Mucosa of rectum (tissue), 2 donors: ENCODE data around the gene PCK2.
A peak's percentile ranks its signal among the peaks of the same experiment; 100 is the strongest.
"Not testable (repeated sequence)": the region's sequence is repeated elsewhere in the genome, so short reads cannot be mapped to it uniquely, and the experiment has no call there.

Experiments
- H3K27ac ChIP-seq, 2 donors: one replicate each; pipeline ENCODE4 v1.7.0; 2013; ENCODE audit warnings: inconsistent platforms in 2 of 2, low read depth in 2 of 2, low read length in 2 of 2
- H3K27me3 ChIP-seq, 2 donors: one replicate each; pipeline ENCODE4 v1.7.0; 2013; ENCODE audit warnings: low read length in 2 of 2; ENCODE audit not compliant: control insufficient read depth in 2 of 2, insufficient read depth in 2 of 2
- H3K36me3 ChIP-seq, 2 donors: one replicate each; pipeline ENCODE4 v1.7.0; 2013; ENCODE audit warnings: low read length in 2 of 2; ENCODE audit not compliant: control insufficient read depth in 2 of 2, insufficient read depth in 2 of 2
- H3K4me1 ChIP-seq, 2 donors: one replicate each; pipeline ENCODE4 v1.7.0; 2013; ENCODE audit warnings: low read length in 2 of 2, mild to moderate bottlenecking in 1 of 2; ENCODE audit not compliant: control insufficient read depth in 2 of 2, insufficient read depth in 2 of 2
- H3K4me3 ChIP-seq, 2 donors: one replicate each; pipeline ENCODE4 v1.7.0; 2013; ENCODE audit warnings: low read length in 2 of 2
- H3K9ac ChIP-seq, 2 donors: one replicate each; pipeline ENCODE4 v1.7.0; 2013; ENCODE audit warnings: low read length in 2 of 2, low read depth in 1 of 2, mild to moderate bottlenecking in 1 of 2
- H3K9me3 ChIP-seq, 2 donors: one replicate each; pipeline ENCODE4 v1.7.0; 2013; ENCODE audit warnings: low read length in 2 of 2; ENCODE audit not compliant: control insufficient read depth in 2 of 2
- donor health status: healthy.
- donor health status: Normal muscosa, but diverticular disease.

The PCK2 gene

DNA sequence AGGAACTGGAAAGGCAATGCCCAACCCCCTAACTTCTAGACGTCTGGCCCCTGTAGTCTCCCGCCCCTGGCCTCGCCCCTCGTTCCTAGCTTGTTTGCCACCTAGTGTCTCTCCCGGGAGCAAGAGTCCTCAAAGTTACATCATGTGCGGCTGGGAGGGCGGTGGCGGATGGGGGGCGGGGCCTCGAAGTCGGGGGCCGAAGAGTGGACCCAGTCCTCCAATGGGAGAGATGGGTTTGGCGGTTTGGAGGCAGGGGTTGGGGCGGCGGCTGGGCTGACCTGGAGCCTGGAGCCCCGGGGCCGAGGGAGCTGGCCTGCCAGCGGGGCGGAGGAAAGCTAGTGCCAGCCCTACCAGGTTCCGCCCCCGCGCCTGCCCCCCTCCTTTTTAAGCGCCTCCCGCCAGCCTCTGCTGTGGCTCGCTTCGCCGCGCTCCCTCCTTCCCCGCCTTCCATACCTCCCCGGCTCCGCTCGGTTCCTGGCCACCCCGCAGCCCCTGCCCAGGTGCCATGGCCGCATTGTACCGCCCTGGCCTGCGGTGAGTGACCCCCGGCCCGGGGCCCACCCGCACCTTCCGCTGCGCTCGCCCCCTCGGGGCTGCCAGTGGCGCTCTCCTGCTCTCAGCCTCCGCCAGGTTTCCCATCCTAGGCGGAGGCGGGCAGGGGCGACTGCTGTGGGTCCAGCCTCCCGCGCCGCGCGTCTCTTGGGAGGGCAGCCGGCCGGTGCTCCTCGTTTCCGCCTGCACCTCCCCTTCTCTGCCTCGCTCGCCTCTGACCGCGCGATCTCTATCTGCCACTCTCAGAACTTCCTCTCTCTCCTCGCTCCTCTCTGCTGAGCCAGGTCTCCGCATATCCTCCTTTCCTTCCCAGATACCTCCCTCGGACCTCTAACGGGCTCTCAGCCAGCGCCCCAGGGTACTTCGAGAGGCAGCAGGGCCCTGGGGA, at the start of gene PCK2:
Gene PCK2, plus strand, starts transcription at position 411 of the 940 bp plus-strand sequence. Its CDS starts 95 bp downstream, at position 506.
- H3K9ac ChIP-seq = peak within 1 kb of the TSS; percentile 93 to 98
- H3K36me3 ChIP-seq = peaks cover 13 to 15% of the 10 kb centered on the region in 2 donors
- H3K9me3 ChIP-seq = no peaks in the 10 kb centered on the region
- no peaks in the 10 kb centered on the region for H3K27me3 ChIP-seq
- H3K4me1 ChIP-seq = peaks cover 13 to 29% of the 10 kb centered on the region in 2 donors
- H3K4me3 ChIP-seq = peak within 1 kb of the TSS; percentile 85 to 92
- H3K27ac ChIP-seq = peak within 1 kb of the TSS; percentile 99

DNA sequence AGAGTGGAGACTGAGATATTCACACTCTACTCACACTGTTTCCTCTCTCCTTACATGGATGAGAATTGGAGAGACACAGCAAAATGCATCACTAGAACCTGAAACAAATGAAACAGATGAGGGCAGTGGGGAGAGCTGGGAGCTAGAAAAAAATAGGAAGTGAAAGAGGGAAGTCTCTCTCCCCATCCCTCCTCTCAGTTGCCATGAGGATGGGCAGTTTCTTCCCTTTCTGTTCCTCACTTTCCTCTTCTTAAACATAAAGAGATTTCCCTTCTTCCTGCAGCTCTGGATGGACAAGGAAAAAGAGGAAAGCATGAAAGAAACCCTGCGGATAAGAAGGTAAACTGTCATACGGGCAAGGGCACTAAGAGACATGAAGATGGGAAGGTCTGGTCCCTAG, 45.1 kb upstream of the PCK2 start:
- H3K27ac ChIP-seq, H3K36me3 ChIP-seq, H3K4me1 ChIP-seq, H3K27me3 ChIP-seq, H3K4me3 ChIP-seq, H3K9me3 ChIP-seq, H3K9ac ChIP-seq: not testable (repeated sequence)

DNA sequence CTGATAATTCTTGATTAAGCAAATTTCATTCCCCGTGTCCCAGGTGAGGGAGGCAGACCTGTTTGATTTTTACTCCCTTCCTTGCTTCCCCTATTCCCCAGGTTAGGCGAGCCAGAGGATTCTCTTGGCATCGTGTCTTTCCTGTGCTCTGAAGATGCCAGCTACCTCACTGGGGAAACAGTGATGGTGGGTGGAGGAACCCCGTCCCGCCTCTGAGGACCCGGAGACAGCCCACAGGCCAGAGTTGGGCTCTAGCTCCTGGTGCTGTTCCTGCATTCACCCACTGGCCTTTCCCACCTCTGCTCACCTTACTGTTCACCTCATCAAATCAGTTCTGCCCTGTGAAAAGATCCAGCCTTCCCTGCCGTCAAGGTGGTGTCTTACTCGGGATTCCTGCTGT, 43.4 kb upstream of the PCK2 start:
- not testable (repeated sequence) for H3K9ac ChIP-seq, H3K9me3 ChIP-seq, H3K27ac ChIP-seq, H3K4me1 ChIP-seq, H3K36me3 ChIP-seq, H3K4me3 ChIP-seq, H3K27me3 ChIP-seq

DNA sequence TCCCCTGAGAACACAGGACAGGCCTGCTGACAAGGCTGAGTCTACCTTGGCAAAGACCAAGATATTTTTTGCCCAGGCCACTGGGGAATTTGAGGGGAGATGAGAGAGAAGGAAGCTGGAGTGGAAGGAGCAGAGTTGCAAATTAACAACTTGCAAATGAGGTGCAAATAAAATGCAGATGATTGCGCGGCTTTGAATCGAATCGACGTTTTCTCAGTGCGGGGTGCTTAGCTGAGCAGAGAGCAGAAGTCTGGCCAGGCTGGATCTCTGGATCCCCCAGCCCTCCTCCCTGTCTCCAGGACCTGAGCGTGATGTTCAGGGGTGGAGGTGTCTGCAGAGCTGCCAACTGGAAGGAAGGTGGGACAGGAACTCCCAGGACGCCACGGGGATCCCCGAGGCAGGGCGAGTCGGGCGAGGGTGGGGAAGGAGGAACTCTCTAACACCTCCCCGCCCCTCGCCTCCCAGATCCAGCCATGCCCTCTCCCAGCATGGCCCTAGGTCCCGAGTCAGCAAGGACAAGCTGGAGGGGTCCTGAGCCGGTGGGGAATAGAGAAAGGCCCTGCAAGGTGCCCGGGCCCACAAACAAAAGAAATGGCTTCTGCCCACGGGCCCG, 42.8 kb upstream of the PCK2 start:
- H3K27ac ChIP-seq = peak overlapping the region; percentile 48 to 57
- peaks cover 0 to 2% of the 10 kb centered on the region in 2 donors for H3K27me3 ChIP-seq
- H3K9ac ChIP-seq = peak overlapping the region; percentile 41 to 90
- H3K4me3 ChIP-seq = peak overlapping the region; percentile 76 to 82
- H3K36me3 ChIP-seq = no peaks in the 10 kb centered on the region
- peaks cover 8 to 9% of the 10 kb centered on the region in 2 donors for H3K4me1 ChIP-seq
- H3K9me3 ChIP-seq = peaks cover 0 to 2% of the 10 kb centered on the region in 2 donors

DNA sequence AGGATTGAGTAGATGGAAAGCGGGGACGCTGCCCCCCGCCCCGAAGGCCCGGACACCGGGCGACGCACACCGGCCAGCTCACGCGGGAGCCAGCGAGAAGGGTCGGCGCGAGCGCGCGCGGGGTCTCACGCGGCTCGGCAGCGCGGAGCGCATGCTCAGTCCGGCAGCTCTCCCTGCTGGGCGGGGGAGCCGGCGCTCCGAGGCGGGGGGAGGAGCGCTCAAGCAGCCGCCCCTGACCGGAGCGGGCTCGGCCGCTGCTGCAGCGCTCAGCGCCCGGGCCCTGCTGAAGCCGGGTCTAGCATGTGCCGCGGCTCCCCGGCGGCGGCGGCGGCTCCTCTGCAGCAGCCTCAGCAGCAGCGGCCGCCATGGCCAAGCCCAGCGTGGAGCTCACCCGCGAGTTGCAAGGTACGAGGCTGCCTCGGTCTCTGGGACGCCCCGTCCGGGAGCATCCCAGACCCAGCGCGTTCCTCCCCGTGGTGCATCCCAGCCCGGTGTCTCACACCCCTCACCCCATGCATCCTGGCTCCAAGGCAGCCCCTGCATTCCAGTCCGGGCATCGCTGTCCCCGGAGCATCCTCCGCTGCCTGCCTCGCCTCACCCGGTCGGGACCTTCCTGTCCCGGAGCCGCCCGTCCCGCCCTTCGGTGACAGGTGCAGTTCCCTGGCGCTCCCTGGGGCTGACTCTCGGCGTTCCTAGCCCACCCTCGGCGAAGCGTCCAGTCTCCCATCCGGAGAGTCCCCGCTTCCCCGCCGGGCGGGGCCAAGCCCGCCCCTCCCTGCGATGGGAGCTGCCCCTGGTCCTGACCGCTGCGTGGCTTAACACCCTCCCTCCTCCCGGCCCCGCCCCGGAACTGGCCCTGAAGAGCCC, 42.1 kb upstream of the PCK2 start, which contains the start of gene CARMIL3:
Gene CARMIL3, plus strand, starts transcription at position 221 of the 867 bp plus-strand sequence. Its CDS starts 145 bp downstream, at position 366.
- Histone ChIP-seq H3K9me3 (peaks cover 0 to 2% of the 10 kb centered on the region in 2 donors), H3K4me1 (peaks cover 8 to 9% of the 10 kb centered on the region in 2 donors), H3K27me3 (peaks cover 0 to 2% of the 10 kb centered on the region in 2 donors), H3K36me3 (no peaks in the 10 kb centered on the region), H3K27ac (peak within 1 kb of the TSS; percentile 48 to 57), H3K9ac (peak within 1 kb of the TSS; percentile 41 to 90), H3K4me3 (peak within 1 kb of the TSS; percentile 76 to 82)

DNA sequence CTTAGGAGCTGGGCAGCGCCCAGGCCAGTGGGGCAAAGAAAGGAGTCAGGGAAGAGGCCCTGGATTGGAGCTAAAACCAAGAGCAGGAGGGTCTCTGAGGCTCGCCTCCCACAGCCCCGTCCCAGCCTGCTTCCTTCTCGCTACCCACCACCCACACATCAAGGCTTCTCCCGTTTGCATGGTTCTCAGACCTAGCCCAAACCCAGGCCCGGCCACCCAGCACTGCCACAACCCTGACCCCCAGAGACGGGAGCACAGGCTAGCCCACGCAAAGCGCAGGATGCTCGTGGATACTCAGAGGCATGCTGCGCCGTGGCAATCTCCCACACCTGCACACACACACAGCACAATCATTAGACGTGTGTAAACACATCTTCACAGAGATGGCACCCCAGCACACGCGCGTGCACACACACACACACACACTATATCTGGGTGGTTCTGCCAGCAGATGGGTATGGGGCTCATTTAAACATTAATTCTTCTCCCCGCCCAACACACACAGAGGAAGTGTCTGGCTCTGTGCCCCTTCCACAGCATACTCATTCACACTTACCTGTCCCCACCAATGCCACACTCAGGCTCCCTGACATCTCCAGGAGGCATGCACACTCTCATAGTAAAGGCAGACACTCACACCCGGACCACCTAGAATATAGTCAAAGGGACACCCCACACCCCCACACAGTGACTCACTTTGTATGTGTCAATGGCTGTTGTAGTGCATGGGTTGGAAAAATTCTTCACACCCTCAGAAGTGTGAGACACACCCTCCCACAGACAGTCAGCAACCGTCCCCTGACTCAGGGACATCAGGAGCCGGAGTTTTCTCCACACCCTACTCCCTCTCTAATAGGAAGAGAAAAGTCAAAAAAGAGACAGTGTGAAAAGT, 41.2 kb upstream of the PCK2 start:
- Histone ChIP-seq H3K27me3 (peaks cover 0 to 2% of the 10 kb centered on the region in 2 donors), H3K9ac (no peak overlapping the region), H3K27ac (no peak overlapping the region), H3K4me1 (peaks cover 8 to 9% of the 10 kb centered on the region in 2 donors), H3K9me3 (peaks cover 0 to 2% of the 10 kb centered on the region in 2 donors), H3K4me3 (peak overlapping the region; percentile 76 to 82), H3K36me3 (no peaks in the 10 kb centered on the region)

DNA sequence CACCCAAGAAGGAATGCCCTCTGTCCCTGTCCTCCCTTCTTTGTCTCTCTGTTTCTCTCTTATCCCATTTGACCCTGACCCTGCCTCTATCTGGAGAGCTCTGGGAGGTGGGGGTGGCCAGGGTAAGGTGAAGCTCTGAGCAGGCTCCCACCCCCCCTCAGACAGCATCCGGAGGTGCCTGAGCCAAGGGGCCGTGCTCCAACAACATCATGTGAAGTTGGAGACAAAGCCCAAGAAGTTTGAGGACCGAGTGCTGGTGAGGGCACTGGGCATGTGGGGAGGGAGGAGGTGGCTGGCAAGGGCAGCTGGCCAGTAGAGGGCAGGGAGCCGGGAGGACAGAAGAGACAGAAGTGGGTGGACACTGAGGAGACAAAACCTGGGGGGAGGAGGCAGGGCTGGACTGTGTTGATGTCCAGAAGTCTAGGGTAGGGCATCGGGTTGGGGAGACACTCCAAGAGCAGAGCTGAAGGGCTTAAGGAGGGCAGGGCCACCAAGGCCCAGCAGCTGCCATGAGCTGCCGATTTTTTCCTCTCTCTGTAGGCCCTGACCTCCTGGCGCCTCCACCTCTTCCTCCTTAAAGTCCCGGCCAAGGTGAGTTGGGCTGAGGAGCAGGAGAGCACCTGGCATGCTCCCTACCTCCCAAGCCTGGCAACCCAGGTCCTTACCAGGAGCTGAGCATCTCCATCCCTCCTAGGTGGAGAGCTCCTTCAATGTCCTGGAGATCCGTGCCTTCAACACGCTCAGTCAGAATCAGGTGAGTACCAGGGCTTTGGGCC, 40.4 kb upstream of the PCK2 start:
- H3K4me1 ChIP-seq = peaks cover 8 to 9% of the 10 kb centered on the region in 2 donors
- peaks cover 0 to 2% of the 10 kb centered on the region in 2 donors for H3K27me3 ChIP-seq
- H3K9me3 ChIP-seq = peaks cover 0 to 2% of the 10 kb centered on the region in 2 donors
- no peak overlapping the region for H3K27ac ChIP-seq
- no peak overlapping the region for H3K4me3 ChIP-seq
- no peak overlapping the region for H3K9ac ChIP-seq
- no peaks in the 10 kb centered on the region for H3K36me3 ChIP-seq

DNA sequence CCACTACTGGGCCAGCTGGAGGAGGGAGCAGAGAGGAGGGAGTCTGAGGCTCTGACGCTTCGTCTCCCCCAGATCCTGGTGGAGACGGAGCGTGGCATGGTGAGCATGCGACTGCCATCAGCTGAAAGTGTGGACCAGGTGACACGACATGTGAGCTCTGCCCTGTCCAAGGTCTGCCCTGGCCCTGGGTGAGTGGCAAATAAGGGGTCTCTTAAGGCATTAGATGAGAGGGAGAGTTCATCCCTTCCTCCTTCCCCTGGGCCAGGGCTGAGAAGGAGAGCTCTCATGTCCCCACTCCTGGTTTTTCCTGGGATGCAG, 39.8 kb upstream of the PCK2 start:
- peaks cover 0 to 2% of the 10 kb centered on the region in 2 donors for H3K9me3 ChIP-seq
- H3K27ac ChIP-seq = no peak overlapping the region
- no peak overlapping the region for H3K4me3 ChIP-seq
- peaks cover 8 to 9% of the 10 kb centered on the region in 2 donors for H3K4me1 ChIP-seq
- peaks cover 0 to 2% of the 10 kb centered on the region in 2 donors for H3K27me3 ChIP-seq
- no peak overlapping the region for H3K9ac ChIP-seq
- H3K36me3 ChIP-seq = no peaks in the 10 kb centered on the region
